Activated naive CD8-positive, alpha-beta T cell treated with anti-CD3 and anti-CD28 coated beads, Interleukin-2, amount 50 U/mL, for 16 hours (primary cell): Measurements from ENCODE around the gene CMTM1.
"Not testable (repeated sequence)": the region's sequence is repeated elsewhere in the genome, so short reads cannot be mapped to it uniquely, and the experiment has no call there.

Source experiments
- DNase-seq: peaks from one replicate; pipeline ENCODE4 v3.0.0-alpha.2; 2020; ENCODE audit warnings: low read depth, low spot score

The CMTM1 gene

DNA sequence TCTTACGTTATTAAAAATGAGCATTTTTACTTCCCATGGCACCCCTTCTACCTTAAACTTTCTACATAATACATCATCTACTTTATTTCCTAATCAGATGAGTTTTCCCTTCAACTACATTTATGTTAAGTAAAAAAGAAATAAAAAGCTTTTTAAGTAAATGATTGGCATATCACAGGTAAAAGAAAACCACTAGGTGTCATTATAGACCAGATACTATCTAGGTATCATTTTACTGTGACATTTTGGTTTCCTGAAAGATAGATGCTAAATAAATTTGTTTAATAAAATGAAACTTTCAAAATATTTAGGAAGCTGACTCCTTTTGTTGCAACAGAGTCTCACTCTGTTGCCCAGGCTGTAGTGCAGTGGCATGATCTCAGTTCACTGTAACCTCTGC, 3.8 kb upstream of the CMTM1 start:
- DNase-seq = no peak

DNA sequence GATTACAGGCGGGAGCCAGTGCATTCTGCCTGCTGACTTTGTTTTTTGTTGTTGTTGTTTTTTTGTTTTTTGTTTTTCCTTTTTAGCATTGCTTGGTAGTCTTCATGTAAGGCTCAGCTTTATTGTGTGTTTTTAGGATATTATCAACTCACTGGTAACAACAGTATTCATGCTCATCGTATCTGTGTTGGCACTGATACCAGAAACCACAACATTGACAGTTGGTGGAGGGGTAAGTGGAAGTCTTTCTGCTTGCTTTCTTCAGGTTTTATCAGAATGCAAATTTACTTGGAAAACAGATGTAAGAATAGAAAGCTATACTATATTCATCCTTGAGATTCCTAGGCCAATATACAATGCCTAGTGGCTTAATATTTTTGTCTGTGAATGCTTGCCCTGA, 3.3 kb upstream of the CMTM1 start:
- DNase-seq = no peak

DNA sequence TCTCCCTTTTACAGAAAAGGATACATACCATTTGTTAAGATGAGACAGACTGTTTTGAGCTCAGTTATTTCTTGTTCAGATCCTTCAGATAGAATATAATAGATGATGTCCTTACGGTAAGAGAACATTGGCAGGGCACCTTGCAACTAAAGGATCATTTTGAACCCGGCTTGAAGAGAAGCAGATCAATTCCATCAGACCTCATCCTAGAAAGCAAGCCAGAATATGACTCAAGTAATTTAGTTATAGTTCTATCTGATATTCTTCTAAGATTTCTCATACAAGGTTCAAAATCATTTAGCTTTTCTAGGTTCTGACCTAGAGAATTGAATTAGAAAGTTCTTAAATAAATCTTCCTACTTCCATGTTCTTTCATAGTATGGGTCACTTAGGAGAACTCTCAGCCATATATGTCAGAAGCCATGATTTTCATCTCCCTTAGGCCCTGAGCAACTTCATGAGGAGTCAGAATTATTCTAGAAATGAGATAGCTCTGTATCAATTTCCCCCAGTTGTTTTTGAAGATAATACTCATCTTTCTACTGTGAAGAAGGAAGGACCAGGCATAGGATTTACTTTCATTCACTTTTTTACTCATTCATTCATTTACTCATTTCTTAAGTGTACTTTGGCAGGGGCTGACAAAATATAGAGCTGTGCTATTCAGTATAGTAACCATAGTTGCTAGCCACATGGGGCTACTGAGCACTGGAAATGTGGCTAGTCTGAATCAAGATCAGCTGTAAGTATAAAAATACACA, 2.5 kb upstream of the CMTM1 start:
- DNase-seq = no peak

DNA sequence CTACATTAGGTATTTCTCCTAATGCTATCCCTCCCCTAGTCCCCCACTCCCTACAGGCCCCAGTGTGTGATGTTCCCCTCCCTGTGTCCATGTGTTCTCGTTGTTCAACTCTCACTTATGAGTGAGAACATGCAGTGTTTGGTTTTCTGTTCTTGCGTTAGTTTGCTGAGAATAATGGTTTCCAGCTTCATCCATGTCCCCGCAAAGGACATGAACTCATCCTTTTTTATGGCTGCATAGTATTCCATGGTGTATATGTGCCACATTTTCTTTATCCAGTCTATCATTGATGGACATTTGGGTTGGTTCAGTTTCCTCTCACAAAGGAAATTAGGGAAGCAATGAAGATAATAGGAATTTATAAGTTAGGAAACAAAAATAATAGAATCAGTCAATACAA, 1.0 kb downstream of the CMTM1 start:
- not testable (repeated sequence) for DNase-seq

DNA sequence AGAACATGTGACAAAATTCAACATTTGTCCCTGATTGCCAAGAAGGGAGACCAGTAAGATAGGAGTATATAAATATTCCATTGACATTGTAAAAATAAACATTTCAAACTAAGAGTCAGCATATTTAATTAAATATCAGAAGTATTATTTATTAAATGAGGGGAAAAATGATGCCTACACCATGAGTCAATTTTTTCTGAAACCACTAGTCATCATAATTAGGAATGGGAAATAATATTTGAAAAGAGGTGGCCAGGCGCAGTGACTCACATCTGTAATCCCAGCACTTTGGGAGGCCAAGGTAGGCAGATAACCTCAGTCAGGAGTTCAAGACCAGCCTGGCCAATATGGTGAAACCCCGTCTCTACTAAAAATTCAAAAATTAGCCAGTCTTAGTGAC, 2.1 kb downstream of the CMTM1 start:
- DNase-seq = no peak

DNA sequence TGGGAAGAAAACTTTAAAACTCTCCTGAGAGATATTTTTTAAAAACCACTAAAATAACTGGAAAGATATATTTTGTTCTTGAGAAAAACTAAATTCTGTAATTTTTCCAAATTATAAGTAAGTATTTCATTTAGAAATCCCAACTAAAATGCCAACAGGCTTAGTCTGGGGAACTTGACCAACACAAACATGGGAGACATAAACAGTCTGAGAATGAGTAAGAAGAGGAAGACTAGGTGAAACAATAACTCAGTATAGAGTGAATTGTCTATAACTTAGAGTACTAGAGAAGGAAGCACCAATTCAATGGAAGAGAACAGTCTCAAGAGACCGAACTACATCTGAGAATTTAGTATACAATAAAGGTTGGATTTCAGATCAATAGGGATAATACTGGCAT, 2.9 kb downstream of the CMTM1 start:
- DNase-seq = no peak

DNA sequence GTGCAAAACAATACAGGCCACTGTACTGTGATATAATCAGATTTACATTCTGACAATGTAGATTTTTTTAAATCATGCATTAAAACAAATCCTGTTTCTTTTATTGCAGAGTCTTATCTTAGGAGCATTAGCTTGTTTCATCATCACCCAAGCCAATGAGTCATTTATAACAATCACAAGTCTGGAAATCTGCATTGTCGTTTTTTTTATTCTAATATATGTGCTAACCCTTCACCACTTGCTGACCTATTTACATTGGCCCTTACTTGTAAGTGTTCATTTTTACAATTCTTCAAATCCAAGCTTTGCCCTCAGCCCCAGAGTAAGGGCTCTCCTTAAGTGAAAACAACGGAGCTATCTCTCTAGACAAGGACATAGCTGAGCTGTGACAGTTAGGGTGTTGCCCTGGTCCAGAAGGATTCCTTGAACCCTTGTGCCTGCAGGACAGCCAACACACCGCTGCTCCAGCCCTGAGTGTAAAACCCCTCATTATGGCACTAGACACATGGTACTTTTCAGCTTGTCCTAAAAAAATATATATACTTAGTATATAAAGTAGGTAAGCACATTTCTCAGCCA, 3.7 kb downstream of the CMTM1 start:
- DNase-seq = no peak

DNA sequence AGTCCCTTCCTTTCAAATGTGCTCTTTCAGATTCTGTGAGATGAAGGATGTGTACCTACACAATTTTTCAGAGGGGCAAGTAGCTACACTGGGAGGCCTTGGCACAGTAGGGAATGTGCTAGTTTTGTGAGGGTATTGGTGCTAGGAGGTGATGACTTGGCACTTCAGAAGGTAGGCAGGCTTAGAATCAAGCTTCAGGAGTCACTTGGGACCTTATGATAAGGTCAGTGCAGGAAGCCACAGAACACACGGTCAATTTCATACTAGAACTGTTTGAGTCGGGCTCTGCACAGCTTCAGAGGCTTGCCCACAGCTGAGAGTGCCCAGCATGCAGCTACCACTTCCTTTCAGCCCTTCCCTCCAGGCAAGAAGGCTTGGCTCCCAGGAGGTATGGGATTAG, 6.1 kb downstream of the CMTM1 start:
- no peak for DNase-seq

DNA sequence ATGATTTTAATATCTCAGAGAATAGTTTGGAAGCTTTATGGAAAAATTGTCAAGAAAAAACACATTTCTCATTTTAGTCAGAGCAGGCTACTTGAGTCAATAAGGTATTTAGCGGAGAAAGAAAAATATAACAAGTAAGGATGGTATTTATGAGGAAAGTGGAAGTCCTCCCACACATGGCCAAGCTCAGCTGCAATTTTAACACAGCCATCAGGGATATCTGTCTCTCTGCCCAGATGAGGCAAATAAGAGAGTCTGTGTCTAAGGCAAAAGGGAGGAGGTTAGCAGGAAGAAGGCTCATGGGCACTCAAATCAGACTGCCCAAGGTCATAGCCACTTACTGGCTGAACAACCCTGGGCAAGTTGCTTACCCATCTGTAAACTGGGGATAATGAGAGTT, 7.8 kb downstream of the CMTM1 start:
- DNase-seq = no peak

DNA sequence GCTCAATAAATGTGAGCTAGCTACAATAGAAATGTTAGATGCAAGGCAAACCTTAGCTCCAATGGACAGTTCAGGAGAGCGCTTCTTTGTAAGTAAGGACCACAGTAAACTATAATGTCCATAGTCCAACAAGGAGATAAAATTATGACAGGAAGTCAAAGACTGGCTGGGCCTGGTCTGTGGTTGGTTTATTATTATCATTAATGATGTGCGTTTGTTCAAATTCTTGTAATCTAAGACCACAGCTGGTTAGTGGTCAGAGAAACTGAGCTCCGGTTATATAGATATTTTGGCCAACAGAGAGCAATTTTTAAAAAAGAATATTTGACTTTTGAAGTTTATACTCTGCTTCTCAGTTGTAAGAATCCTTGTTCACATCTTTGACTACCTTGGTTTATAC, 8.3 kb downstream of the CMTM1 start:
- DNase-seq = no peak

DNA sequence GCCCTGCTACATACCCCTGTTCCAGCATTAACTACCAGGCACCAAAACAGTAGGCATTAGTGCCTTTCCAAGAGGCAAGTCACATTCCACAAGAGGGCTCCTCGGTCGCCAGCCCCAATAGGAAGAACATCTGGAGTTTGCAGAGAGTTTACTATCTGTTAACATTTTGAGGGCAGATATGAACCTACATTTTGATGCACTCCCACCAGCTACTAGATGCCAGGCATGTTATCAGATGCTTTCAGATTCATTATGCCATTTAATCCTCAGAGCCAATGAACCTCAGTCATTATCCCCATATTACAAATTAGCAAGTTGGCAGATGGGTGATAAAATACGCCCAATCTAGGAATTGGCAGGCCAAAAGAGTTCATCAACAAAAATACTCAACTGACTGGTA, 8.8 kb downstream of the CMTM1 start:
- DNase-seq = no peak

DNA sequence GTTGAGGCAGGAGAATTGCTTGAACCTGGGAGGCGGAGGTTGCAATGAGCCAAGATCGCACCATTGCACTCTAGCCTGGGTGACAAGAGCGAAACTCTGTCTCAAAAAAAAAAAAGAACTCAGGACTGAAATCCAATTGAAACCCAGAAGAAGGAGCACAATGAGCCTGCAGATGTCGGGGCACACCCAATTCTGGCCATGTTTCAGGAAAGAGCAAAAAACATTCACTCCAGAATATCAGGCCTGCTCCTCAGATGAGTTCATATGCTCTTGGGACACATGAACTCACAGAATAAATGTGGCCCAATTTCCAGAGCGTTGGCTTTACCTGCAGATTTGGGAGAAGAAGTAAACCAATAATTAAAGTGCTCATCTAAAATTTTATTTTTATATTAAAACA, 10.1 kb downstream of the CMTM1 start:
- no peak for DNase-seq

DNA sequence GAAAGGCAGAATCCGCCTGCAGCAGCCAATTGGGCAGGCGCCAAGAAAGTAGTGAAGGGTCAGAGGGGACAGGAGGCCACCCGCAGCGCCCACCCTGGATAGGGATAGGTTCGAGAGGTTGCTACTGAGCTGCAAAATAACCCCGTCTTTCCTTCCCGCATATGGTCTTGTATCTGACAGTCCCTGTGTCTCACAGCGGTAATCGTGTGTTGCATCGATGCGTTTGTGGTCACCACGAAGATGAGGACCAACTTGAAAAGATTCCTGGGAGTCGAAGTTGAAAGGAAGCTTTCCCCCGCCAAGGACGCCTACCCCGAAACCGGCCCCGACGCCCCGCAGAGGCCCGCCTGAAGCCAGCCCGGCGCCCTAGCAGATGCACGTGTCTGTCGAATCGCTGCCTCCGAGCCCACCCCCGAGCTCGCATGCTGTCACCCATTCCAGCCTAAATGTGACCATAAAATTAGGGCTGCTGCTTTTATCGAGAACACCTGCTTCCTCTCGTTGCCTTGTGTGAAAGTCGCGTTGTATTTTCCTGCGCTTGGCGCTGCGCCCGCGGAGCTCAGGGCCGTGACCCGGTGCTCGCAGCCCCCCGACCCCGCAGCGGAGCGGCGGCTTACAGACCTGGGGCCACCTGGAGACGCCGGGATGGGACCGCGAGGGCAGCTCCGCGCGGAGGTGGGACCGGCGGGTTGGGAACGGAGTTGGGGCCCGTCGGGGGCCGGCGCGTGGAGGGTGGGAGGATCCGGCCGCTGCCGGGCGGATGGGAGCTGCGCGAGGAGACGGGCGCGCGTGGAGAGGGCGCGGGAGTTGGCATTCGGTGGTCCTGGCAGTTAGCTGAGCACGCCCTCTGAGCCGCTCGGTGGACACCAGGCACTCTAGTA, 12.7 kb downstream of the CMTM1 start, which contains the start of gene CMTM2:
Gene CMTM2 (plus strand): TSS at position 813 of the 881 bp plus-strand sequence. CDS start 145 bp downstream, outside the sequence.
- no peak for DNase-seq

DNA sequence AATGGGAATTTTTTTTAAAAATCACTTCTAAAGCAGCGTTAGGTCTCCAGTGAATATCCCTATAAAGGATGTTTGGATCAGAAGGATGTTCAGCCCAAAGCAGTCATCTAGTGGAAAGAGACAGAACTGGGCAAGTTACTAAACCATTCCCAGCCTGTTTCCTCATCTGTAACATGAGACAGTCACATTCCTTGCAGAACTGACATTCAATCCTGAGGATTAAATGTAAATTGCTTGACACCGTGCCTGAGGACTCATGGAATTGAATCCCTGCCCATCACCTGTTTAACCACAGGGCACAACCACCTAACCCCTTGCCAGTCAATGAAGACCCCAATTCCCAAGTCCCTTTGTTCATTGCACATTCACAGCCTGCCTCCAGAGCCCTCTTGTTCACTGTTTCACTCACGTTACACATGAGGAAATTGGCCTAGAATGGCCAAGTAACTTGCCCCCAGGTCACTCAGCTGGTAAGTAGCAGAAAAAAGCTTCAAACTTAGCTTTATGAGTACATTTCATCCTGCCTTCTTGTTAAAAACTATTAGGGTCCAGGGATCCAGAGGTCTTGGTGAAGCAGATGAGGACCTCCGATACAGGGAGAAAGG, 14.5 kb downstream of the CMTM1 start:
- DNase-seq = no peak

DNA sequence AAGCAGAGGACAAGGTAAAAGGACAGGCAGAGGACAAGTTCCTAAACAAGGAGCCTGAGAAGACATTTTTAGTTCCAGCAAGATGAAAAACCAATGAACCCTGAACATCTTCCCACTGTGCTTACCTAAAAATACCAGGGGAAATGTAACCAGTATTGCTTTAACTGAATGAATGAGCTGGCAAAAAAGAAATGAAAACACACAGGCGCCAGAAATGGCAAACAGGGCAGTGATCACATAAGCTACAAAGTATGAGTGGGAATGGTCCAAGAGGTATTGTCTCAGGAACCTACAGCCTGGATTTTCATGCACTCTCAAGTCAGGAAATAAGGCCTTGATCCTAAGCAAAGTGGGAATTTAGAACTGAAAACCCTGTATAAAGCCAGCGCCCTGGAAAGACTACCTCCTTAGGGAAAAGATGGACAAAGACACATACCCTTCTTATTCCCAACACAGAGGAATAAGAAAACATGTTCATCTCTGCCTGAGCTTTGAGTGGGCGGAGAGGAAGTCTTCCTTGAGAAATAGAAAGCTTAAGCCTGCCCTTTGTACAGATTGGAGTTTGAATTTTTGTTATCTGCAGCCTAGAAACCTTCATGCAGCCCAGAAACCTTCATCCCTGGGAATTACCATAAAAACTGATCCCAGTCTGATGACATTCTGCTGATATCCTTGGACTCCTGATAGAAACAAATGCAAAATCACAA, 15.2 kb downstream of the CMTM1 start:
- DNase-seq = no peak

DNA sequence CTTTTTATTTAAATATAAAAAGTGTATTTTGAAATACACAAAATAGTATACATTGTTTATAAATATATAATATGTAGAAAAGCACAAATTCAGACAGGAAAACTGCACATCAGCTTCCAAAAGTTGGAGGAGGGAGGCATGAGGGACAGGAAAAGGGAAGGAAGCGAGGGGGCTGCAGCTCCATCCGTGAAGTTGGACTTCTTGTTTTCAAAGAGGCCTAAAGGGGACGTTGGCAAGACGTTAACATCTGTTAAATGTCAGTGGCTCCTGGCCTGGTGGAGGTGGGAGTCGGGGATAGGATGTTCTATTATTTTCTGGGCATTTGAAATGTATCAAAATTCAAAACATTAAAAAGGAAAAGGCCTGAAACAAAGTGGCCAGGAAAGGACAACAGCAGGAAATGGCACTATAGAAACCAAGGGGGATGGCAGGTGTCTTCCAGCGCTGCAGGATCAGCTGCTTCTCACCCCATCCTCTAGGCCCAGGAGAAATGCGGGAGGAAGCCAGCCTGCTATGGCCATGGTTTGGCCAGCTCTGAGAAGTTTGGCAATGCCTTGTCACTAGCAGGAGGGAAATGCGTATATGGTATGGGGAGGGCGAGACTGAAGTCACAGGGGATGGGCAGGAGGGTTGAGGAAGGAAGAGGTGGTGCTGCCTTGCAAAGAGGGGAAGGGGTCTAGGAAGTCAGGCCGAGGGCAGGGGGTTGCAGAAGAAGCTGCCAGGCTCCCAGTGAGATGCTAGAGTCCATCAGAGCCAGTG, 19.4 kb downstream of the CMTM1 start:
- no peak for DNase-seq

DNA sequence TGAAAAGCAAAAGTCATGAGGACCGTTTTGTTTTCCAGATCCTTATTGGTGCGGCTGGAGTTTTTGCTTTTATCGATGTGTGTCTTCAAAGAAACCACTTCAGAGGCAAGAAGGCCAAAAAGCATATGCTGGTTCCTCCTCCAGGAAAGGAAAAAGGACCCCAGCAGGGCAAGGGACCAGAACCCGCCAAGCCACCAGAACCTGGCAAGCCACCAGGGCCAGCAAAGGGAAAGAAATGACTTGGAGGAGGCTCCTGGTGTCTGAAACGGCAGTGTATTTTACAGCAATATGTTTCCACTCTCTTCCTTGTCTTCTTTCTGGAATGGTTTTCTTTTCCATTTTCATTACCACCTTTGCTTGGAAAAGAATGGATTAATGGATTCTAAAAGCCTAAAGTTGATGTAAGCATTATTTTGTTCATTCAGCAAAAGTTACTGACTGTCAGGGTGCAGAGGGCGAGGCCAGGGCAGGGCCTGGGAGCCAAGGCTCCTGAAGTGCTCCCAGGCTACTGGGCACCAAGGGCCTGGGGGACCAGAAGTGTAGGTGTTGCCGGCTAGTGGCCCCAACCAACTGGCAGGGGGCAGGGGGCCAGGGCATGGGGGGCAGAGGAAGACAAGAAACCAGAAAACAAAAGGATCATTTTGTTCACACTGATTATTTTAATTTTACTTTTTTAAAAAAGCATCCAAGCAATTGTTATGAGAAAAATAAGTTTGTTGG, 21.8 kb downstream of the CMTM1 start:
- no peak for DNase-seq

DNA sequence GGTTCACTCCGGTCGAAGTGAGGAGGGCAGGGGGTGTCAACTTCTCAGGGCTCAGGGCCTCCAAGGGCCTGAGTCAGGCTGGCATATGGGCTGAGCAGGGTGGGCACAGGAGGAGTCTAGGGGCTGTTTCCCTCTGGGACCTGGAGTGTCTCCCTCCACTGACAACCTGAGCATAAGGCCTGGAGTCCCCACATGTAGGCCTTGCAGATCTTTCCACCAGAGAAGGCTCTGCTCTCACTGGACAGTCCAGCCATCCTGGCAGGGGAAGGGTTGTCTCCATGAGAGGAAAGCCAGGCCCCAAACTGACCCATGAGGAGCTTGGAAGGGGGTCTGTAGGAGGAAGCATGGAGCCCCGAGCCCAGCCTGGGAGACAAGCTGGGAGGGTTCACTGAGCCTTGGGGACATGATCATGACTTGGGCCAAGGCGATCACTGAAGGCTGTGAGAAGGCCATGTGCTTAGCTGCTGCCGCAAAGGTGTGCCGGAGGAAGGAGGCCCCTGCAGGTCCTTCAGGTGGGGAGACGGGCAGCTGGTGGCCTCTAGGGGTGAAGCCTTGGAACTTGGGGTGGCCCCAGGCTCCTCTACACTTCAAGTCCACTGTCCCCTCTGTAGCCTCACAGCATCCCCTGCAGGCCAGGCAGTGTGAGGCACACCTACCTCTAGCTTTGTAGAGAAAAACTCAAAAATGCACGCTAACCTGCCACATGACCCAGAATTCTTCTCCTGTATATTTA, 22.9 kb downstream of the CMTM1 start:
- no peak for DNase-seq

DNA sequence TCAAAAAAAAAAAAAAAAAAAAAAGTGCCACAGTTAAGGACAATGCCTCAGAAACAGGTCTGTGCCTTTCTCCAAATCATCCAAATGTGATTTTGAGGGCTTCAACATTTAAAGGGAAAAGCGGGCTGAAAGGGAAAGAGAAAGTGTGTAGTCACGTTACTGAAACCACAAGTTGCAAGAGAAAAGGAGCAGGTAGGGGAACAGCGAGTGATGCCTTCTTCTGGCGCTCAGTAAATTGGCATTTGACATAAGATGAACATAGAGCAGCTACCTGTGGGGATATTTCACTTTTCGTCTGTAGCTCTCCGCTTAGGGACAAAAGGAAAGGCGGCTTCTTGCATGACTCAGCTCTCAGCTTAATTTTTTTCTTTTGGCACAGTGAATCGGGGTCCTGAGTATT, 24.1 kb downstream of the CMTM1 start:
- DNase-seq = no peak
